Endothelial cell of umbilical vein (primary cell): ENCODE data around the gene LCN12. TPM values are rescaled to one million over a fixed set of nuclear protein-coding genes. Genes with fewer than 3 reads are reported as not detected.

Source experiments
- BruUV-seq: library from RNA; stranded (reverse); fragments of 400-500 nt; replicated peaks from 2 replicates; lab custom pipeline; 2021; lab: Mats Ljungman, UMichigan
- CTCF ChIA-PET: fragments of 300-600, 350-600 bp; sonication (Branson Sonifier 250); formaldehyde crosslinking; loops from one replicate; lab custom pipeline; 2021; ENCODE audit warnings: antibody characterized with exemption, inconsistent platforms; lab: Charles Lee
- POLR2A ChIA-PET: fragments of 300-600, 350-600 bp; sonication (Branson Sonifier 250); formaldehyde crosslinking; loops from one replicate; lab custom pipeline; 2021; ENCODE audit warnings: antibody characterized with exemption, inconsistent platforms; lab: Charles Lee
- DNase-seq: peaks from one replicate; pipeline ENCODE4 v3.0.0-alpha.2; 2011; ENCODE audit warnings: low read depth, low spot score
- FAIRE-seq: peaks from 2 replicates; lab custom pipeline; 2011; peaks lifted over from hg19 to GRCh38; lab: Jason Lieb, UNC
- H2AFZ ChIP-seq: 2 replicates; pipeline ENCODE4 v1.6.0; 2012; ENCODE audit warnings: low read depth, low read length, control low read depth, inconsistent platforms
- H3K27ac ChIP-seq: 2 replicates; pipeline ENCODE4 v1.5.1; 2011; ENCODE audit warnings: low read depth, mild to moderate bottlenecking, control low read depth, low read length, moderate library complexity; ENCODE audit not compliant: insufficient read depth
- H3K27me3 ChIP-seq, 2 experiments: 2 replicates each; pipeline versions ENCODE4 v1.6.0 to v1.6.1; 2011; ENCODE audit warnings: low read length in 2 of 2, mixed read lengths in 1 of 2; ENCODE audit not compliant: control insufficient read depth in 2 of 2, insufficient read depth in 2 of 2
- H3K36me3 ChIP-seq, 2 experiments: 2 replicates in 1 of 2; 3 replicates in 1 of 2; pipeline ENCODE4 v1.5.1; 2011; ENCODE audit warnings: low read length in 2 of 2, mild to moderate bottlenecking in 1 of 2, moderate library complexity in 1 of 2; ENCODE audit not compliant: control insufficient read depth in 2 of 2, insufficient read depth in 2 of 2; ENCODE audit errors: extremely low read depth in 1 of 2
- H3K4me1 ChIP-seq: 3 replicates; pipeline ENCODE4 v1.5.1; 2011; ENCODE audit warnings: mild to moderate bottlenecking, low read length; ENCODE audit not compliant: control insufficient read depth, insufficient read depth; ENCODE audit errors: extremely low read depth
- H3K4me2 ChIP-seq: 2 replicates; pipeline ENCODE4 v1.6.1; 2011; ENCODE audit warnings: low read length, control low read depth, mixed read lengths; ENCODE audit not compliant: insufficient read depth
- H3K4me3 ChIP-seq, 3 experiments: fragments of 200-600 bp in 1 of 3; sonication (generic), shearing (Covaris generic) in 1 of 3; replicated peaks in 1 of 3; 2 replicates each; pipeline ENCODE4 v1.5.1; 2011 to 2016; ENCODE audit warnings: control low read depth in 3 of 3, low read length in 3 of 3, mild to moderate bottlenecking in 2 of 3, inconsistent platforms in 1 of 3, low read depth in 1 of 3, moderate library complexity in 1 of 3; ENCODE audit not compliant: insufficient read depth in 1 of 3
- H3K79me2 ChIP-seq: 2 replicates; pipeline ENCODE4 v1.6.0; 2012; ENCODE audit warnings: low read length, inconsistent platforms; ENCODE audit not compliant: control insufficient read depth, insufficient read depth
- H3K9ac ChIP-seq: replicated peaks from 2 replicates; pipeline ENCODE3; 2011; ENCODE audit warnings: low read length, control low read depth; ENCODE audit not compliant: insufficient read depth; ENCODE audit errors: extremely low read depth
- H3K9me1 ChIP-seq: replicated peaks from 3 replicates; pipeline ENCODE4 v1.6.0; 2011; ENCODE audit warnings: mild to moderate bottlenecking, low read length; ENCODE audit not compliant: control insufficient read depth, insufficient read depth; ENCODE audit errors: extremely low read depth
- H3K9me3 ChIP-seq: replicated peaks from 2 replicates; pipeline ENCODE4 v1.5.1; 2012; ENCODE audit warnings: low read length, inconsistent platforms; ENCODE audit not compliant: control insufficient read depth, insufficient read depth
- H4K20me1 ChIP-seq: replicated peaks from 2 replicates; pipeline ENCODE3; 2011; ENCODE audit warnings: mild to moderate bottlenecking, low read length; ENCODE audit not compliant: control insufficient read depth, insufficient read depth; ENCODE audit errors: extremely low read depth
- EZH2 ChIP-seq: IDR thresholded peaks from 2 replicates; pipeline ENCODE4 v1.6.1; 2012; ENCODE audit warnings: borderline replicate concordance, low read depth, mild to moderate bottlenecking, moderate library complexity, low read length, inconsistent platforms; ENCODE audit not compliant: severe bottlenecking
- POLR2A ChIP-seq: IDR thresholded peaks from 2 replicates; pipeline ENCODE4 v1.6.1; 2012; ENCODE audit warnings: low read depth, mild to moderate bottlenecking, control low read depth, low read length
- dilution Hi-C: fragments of 300-500 bp; cut with MboI; formaldehyde crosslinking; loops from one replicate; pipeline ENCODE4 v1.15.0; 2019; ENCODE audit warnings: low sequenced_read_pairs; ENCODE audit not compliant: extremely low pct_ligation_motif_present
- intact Hi-C: fragments of 100-400 bp; cut with micrococcal nuclease; formaldehyde crosslinking; loops from one replicate; pipeline ENCODE4 v1.10.0; 2022
- polyA plus RNA-seq, 4 experiments: library from polyadenylated mRNA; depleted of rRNA in 3 of 4; stranded (reverse) in 3 of 4; unstranded in 1 of 4; fragments of >200 nt; gene quantifications; 2 replicates each; pipeline versions ENCODE4 v1.2.1 to v1.2.3, GENCODE V29; 2011 to 2012; ENCODE audit warnings: missing spikeins in 1 of 4
- total RNA-seq: library from RNA; stranded (reverse); gene quantifications from 2 replicates; pipeline ENCODE4 v1.2.3, GENCODE V29; 2021
- TF ChIP-seq, protein P1 (sequence below), 2 donors: IDR thresholded peaks; 1 replicate in 1 of 2; 2 replicates in 1 of 2; pipeline ENCODE4 v1.5.1; 2011; ENCODE audit warnings: low read length in 2 of 2, mild to moderate bottlenecking in 2 of 2, moderate library complexity in 2 of 2, control low read depth in 1 of 2, inconsistent platforms in 1 of 2, low read depth in 1 of 2; ENCODE audit not compliant: insufficient read depth in 1 of 2; ENCODE audit errors: extremely low read depth in 1 of 2

Gene LCN12
- total and polyA plus RNA-seq, 2 donors (not counting 3 experiments of a cell fraction or from before 2014, with no cell fraction given): 0.35 to 0.52 TPM

DNA sequence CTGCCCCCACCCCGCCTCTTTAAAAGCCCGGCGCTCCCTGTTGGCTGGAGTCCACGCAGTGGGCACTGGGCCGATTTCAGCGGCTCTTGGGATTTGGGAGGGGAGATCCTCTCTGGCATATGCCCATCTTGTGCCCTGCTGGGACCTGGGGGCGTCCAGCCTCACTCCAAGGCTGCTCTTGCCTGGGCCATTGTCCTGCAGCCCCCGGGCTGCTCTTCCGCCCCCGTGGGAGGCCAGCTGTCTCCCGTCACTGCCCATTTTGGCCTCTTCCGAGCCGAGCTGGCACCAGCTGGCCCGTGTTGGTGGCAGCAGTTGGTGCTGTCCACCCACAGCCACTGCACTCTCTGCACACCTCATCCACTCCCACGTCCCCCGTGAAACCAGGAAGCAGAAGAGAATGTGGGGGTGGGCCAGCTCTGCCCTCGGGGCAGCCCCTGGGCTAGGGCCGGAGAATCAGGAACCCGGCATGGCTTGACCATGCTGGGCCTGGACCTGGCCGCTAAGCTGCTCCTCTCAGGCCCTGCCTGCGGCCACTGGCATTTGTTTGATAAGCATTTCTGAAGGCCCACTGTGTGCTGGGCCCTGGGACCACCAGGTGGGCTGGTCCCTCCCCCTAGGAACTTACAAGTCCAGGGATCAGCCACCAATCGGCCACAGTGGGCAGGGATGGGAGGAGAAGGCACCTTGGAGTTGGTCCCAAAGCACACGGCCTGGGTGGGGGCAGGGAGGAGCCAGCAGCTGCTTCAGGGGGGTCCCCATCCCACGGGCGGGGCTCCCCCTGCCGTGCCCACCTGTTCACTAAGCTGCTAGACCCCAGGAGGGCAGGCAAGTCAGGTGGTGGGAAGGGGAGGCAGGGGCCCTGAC, 4.8 kb upstream of the LCN12 start:
- ChIA-PET CTCF (interaction anchor here (0.6 to 2.4 kb wide), 22 partner anchors 9 to 170 kb away, joined by 3 to 111 read pairs (median 4); partner anchors contain the start of genes ABCA2, AJM1, CLIC3 and NPDC1), POLR2A (no interaction called here)
- Histone ChIP-seq H3K79me2 (peaks cover 18% of the 10 kb centered on the region), H3K27me3 (no peaks in the 10 kb centered on the region), H3K9ac (no peak overlapping the region), H3K36me3 (peaks cover 2 to 4% of the 10 kb centered on the region in 2 experiments), H2AFZ (no peak overlapping the region), H3K4me1 (peaks cover 5% of the 10 kb centered on the region), H3K9me1 (no peaks in the 10 kb centered on the region), H4K20me1 (no peaks in the 10 kb centered on the region), H3K4me3 (no peak overlapping the region), H3K27ac (no peak overlapping the region), H3K9me3 (no peaks in the 10 kb centered on the region), H3K4me2 (no peak overlapping the region)
- dilution Hi-C loops (loop anchor here (25.0 kb wide), 1 partner anchor 135 kb away; the partner anchor contains the start of gene RABL6), intact Hi-C loops (loop anchor here (5.0 kb wide), 1 partner anchor 45 kb away; the partner anchor contains the start of gene PAXX)
- no peak for DNase-seq
- no peak for FAIRE-seq
- no peak for TF ChIP-seq POLR2A
- no peak for TF ChIP-seq EZH2
- TF ChIP-seq, protein P1, sequence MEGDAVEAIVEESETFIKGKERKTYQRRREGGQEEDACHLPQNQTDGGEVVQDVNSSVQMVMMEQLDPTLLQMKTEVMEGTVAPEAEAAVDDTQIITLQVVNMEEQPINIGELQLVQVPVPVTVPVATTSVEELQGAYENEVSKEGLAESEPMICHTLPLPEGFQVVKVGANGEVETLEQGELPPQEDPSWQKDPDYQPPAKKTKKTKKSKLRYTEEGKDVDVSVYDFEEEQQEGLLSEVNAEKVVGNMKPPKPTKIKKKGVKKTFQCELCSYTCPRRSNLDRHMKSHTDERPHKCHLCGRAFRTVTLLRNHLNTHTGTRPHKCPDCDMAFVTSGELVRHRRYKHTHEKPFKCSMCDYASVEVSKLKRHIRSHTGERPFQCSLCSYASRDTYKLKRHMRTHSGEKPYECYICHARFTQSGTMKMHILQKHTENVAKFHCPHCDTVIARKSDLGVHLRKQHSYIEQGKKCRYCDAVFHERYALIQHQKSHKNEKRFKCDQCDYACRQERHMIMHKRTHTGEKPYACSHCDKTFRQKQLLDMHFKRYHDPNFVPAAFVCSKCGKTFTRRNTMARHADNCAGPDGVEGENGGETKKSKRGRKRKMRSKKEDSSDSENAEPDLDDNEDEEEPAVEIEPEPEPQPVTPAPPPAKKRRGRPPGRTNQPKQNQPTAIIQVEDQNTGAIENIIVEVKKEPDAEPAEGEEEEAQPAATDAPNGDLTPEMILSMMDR (IDR thresholded peaks at IDR 0.05; ENCODE audit: extremely low read depth in 1 of 2, insufficient read depth in 1 of 2, low read depth in 1 of 2, low read length in 2 of 2): no peak
- no TSS peak for BruUV-seq
